Breast epithelium (tissue), 3 donors: Measurements from ENCODE around the gene TMEM270.

ENCODE experiments used
- POLR2A ChIP-seq: fragments of 450-650 bp; IDR thresholded peaks from one replicate; pipeline ENCODE4 v1.6.1; 2016; ENCODE audit warnings: antibody characterized with exemption, mild to moderate bottlenecking, moderate library complexity
- TF ChIP-seq, protein P1 (sequence below), 3 donors: fragments of 450-650 bp; IDR thresholded peaks; one replicate each; pipeline ENCODE4 v1.5.1; 2016 to 2017; ENCODE audit warnings: antibody characterized with exemption in 3 of 3, mild to moderate bottlenecking in 3 of 3, moderate library complexity in 3 of 3

DNA sequence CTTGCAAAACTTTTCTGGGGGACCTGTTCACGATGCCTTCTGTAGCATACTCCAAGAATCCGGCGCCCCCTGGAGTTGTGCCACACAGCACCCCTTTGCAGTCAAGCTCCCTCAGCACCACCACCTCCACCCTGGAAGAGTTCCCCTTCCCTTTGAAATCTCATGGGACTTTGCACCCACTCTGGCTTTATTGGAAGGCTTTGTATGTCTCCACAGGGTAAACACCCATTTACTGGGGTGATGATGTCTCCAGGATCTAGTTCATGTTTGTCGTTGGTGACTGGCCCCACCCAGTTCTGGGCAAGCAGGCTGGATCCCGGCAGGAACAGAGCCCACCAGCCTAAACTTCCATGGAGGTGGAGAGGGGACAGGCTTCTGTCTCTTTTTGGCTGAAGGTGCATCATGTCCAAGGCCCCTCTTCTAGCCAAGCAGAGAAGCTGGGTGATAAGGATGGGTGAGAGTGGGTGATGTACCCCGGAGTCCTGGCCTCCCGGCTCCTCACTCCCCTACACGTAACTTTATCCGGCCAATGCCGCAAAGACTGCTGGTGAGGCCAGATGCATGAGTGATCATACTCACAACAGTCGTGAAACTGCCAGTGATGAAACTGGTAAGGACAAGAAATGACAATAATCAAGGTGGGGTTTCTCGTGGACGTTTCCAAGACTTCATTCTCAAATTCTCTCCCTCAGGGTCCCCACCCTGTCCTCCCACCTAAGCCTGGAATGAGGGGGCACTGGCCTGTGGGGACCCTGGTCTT lies 30.9 kb upstream of the TMEM270 start:
- TF ChIP-seq, protein P1, sequence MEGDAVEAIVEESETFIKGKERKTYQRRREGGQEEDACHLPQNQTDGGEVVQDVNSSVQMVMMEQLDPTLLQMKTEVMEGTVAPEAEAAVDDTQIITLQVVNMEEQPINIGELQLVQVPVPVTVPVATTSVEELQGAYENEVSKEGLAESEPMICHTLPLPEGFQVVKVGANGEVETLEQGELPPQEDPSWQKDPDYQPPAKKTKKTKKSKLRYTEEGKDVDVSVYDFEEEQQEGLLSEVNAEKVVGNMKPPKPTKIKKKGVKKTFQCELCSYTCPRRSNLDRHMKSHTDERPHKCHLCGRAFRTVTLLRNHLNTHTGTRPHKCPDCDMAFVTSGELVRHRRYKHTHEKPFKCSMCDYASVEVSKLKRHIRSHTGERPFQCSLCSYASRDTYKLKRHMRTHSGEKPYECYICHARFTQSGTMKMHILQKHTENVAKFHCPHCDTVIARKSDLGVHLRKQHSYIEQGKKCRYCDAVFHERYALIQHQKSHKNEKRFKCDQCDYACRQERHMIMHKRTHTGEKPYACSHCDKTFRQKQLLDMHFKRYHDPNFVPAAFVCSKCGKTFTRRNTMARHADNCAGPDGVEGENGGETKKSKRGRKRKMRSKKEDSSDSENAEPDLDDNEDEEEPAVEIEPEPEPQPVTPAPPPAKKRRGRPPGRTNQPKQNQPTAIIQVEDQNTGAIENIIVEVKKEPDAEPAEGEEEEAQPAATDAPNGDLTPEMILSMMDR (IDR thresholded peaks at IDR 0.05): no peak
- no peak for TF ChIP-seq POLR2A
